ENCODE results near the gene DSTN. TPM values are rescaled to one million over a fixed set of nuclear protein-coding genes. Genes with fewer than 3 reads are reported as not detected.

Gene DSTN
- total and polyA plus RNA-seq, 9 of the 15 experiments (the other 6 are each of a cell fraction or from before 2014, with no cell fraction given), result 25.7 to 88.3 (median 61.0) TPM

GRCh38 chr20:17648315-17648646 lies 78.4 kb downstream of the DSTN start:
- WGBS (ENCODE audit: insufficient coverage, low coverage, missing lambda C conversion rate), result 64% methylated on average over 8 of the region's 10 CpGs
- Histone ChIP-seq H3K4me3 (no peak overlapping the region), H3K4me2 (ENCODE audit: insufficient read depth, low read length) (no peak overlapping the region), H4K20me1 (replicated peaks; ENCODE audit: control insufficient read depth, insufficient read depth, low read length) (peaks cover 6% of the 10 kb centered on the region), H3K79me2 (ENCODE audit: control insufficient read depth, insufficient read depth, low read length) (no peaks in the 10 kb centered on the region; the same call in 2 of the 3 replicates), H3K9ac (ENCODE audit: insufficient read depth in 1 of 2, low read depth in 2 of 2, low read length in 2 of 2) (peak overlapping the region in 1 of 2 experiments; percentile 40; a peak in 1 of 4 replicates), H3K27ac (ENCODE audit: extremely low read depth, low read depth, low read length) (no peak overlapping the region), H3K27me3 (ENCODE audit: control insufficient read depth in 2 of 2, insufficient read depth in 2 of 2, low read length in 2 of 2) (no peaks in the 10 kb centered on the region), H3K4me1 (replicated peaks in 1 of 2; ENCODE audit: control insufficient read depth in 2 of 2, insufficient read depth in 2 of 2, low read length in 2 of 2) (peaks cover 0 to 15% of the 10 kb centered on the region in 2 experiments; a peak in 2 of 5 replicates), H3K9me1 (ENCODE audit: control insufficient read depth, insufficient read depth, low read length) (peaks cover 5% of the 10 kb centered on the region), H3K36me3 (ENCODE audit: control insufficient read depth, insufficient read depth, low read length) (no peaks in the 10 kb centered on the region), H2AFZ (ENCODE audit: low read depth, low read length) (no peak overlapping the region), H3K9me3 (replicated peaks; ENCODE audit: control insufficient read depth, insufficient read depth, low read depth, low read length) (no peaks in the 10 kb centered on the region)
- ChIA-PET POLR2A (interaction anchor here (0.7 to 0.9 kb wide), 2 partner anchors 94 to 812 kb away, joined by 3 read pairs; no protein-coding TSS in a partner anchor), CTCF (ENCODE audit: low intra/inter-chr PET ratio) (no interaction called here)
- no peak for ATAC-seq
- intact Hi-C loops (cut with micrococcal nuclease), result no loop called here
- no peak for DNase-seq (ENCODE audit: extremely low read depth in 1 of 4, low spot score in 3 of 4)
- FAIRE-seq, result no peak
- in situ Hi-C loops (cut with MboI), result no loop called here
- TF ChIP-seq ZBTB33 (CRISPR knock-in tag; IDR thresholded peaks at IDR 0.05) (0 out of 2 replicates have a peak, but pooled peaks have one; percentile 23), HNRNPLL (IDR thresholded peaks at IDR 0.05; ENCODE audit: low read depth, low read length, poor library complexity, severe bottlenecking) (no peak), HMG20B (CRISPR knock-in tag; IDR thresholded peaks at IDR 0.05) (no peak), ZC3H8 (IDR thresholded peaks at IDR 0.05) (no peak)
- no TSS peak for BruUV-seq (replicated peaks)
